GM12872 (cell line): ENCODE data around the gene CMSS1.

Source experiments
- TF ChIP-seq, protein P1 (sequence below): IDR thresholded peaks from 3 replicates; pipeline ENCODE4 v1.5.1; 2011; ENCODE audit warnings: low read depth, mild to moderate bottlenecking, low read length, moderate library complexity; ENCODE audit not compliant: insufficient read depth

Gene CMSS1

DNA sequence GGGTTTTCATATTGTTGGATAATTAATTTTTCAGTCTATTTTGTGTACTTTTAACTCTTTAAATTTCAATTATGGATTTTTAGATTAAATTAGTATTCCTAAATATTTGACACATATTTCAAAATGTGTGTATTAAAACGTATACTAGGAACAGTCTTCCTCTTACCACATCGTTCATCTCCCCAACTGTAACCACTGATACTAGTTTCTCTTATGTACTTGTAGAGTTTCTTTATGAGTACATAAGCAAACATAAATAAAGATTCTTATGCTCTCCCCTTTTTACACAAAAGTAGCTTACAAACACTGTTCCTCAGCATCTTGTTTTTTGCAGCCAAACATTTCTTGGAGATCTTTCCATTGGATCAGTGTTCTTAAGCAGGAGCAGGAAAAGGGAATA is 45.9 kb downstream of the CMSS1 start:
- TF ChIP-seq, protein P1, sequence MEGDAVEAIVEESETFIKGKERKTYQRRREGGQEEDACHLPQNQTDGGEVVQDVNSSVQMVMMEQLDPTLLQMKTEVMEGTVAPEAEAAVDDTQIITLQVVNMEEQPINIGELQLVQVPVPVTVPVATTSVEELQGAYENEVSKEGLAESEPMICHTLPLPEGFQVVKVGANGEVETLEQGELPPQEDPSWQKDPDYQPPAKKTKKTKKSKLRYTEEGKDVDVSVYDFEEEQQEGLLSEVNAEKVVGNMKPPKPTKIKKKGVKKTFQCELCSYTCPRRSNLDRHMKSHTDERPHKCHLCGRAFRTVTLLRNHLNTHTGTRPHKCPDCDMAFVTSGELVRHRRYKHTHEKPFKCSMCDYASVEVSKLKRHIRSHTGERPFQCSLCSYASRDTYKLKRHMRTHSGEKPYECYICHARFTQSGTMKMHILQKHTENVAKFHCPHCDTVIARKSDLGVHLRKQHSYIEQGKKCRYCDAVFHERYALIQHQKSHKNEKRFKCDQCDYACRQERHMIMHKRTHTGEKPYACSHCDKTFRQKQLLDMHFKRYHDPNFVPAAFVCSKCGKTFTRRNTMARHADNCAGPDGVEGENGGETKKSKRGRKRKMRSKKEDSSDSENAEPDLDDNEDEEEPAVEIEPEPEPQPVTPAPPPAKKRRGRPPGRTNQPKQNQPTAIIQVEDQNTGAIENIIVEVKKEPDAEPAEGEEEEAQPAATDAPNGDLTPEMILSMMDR, result no peak

GRCh38 chr3:99864289-99864688 is 46.6 kb downstream of the CMSS1 start:
- TF ChIP-seq, protein P1, result no peak

- TF ChIP-seq, protein P1, result no peak
Observed at GRCh38 chr3:99865321-99865720, 47.7 kb downstream of the CMSS1 start.

GRCh38 chr3:99866261-99866761 is 48.6 kb downstream of the CMSS1 start:
- TF ChIP-seq, protein P1, result no peak

DNA sequence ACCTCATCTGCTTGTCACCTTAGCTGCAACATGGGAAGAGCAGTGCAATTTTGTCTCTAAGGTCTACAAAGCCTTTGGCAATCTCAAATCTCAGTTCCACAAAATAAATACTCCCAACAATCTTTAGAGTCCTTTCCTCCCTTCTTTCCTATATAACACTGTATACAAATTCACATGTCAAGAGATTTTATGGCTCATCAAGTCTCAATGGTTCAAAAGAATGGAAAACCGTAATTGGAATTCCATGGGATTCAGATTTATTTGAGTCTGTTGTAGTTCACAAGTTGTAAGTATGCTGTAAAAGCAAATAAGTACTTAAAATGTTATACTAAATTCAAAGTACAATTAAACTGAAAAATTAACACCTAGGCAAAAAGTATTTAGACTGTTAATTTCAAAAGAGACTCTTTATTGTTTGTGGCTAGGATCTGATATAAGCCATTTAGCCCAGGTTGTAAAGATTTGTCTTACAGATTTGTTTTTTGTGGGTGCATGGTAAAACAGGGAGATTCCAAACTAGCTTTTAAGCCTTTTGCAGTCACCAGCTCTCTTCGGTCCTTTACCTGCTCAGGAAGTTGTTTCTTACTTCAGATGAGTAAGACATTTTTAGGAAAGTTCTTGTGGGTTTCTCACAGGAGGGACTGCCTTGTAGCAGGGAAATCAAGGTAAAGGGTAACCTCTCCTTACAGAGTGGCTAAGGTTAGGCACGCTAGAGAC is 50.1 kb downstream of the CMSS1 start:
- TF ChIP-seq, protein P1, result no peak

GRCh38 chr3:99868311-99868646 is 50.6 kb downstream of the CMSS1 start:
- TF ChIP-seq, protein P1, result no peak

DNA sequence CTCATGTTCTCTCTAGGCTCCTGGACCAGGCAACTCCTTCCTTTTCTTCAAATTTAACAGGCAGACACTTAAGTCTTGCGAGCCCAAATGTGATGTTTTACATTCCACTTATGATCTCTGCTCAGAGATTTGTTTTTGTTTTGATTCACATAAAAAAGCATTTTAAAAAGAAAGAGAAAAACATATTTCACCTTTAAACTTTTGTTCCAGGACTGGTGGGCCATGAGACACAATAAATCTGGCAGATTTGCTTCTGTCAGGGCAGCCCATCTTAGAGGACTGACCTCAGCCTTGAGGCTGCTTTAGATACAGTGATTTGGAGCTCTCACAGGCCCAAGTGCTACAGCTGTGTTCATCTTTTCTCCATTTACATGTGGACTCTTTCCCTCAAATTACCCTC is 52.0 kb downstream of the CMSS1 start:
- TF ChIP-seq, protein P1, result no peak

DNA sequence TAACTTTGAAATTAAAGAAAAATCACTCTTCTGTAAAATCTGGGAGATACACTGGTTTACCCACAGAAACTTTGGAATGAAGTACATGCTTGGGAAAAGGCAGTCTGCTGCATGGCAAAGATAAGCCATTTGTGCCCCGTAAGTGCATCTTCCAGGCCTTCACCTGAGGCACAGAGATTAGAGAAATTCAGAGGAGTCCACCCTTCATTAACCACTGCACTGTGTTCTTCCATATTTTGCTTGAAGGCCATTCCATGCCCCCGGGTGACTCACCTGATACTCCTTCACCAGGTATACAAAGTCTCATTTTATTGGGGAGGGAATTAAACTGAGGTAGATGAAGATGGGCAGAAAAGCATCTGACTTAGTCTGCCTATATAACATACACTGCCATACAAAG is 53.0 kb downstream of the CMSS1 start:
- TF ChIP-seq, protein P1, result no peak
